OCI-LY7 (cell line): ENCODE measurements around the gene SLC30A2. TPM values are rescaled to one million over a fixed set of nuclear protein-coding genes. Genes with fewer than 3 reads are reported as not detected.

Experiments
- BruUV-seq: library from RNA; stranded (reverse); fragments of 400-500 nt; replicated peaks from 2 replicates; lab custom pipeline; 2021; lab: Mats Ljungman, UMichigan
- CTCF ChIA-PET: fragments of 300-600 bp; sonication (Branson Sonifier 250); formaldehyde crosslinking; loops from one replicate; lab custom pipeline; 2022; ENCODE audit warnings: antibody characterized with exemption; ENCODE audit not compliant: unreplicated experiment; lab: Charles Lee
- POLR2A ChIA-PET: fragments of 300-600 bp; sonication (Branson Sonifier 250); formaldehyde crosslinking; loops from one replicate; lab custom pipeline; 2022; ENCODE audit warnings: antibody characterized with exemption; lab: Charles Lee
- DNase-seq: peaks from one replicate; pipeline ENCODE4 v3.0.0-alpha.2; 2015; ENCODE audit warnings: low spot score
- H2AFZ ChIP-seq: fragments of 200-600 bp; sonication (generic), shearing (Covaris generic); 2 replicates; pipeline ENCODE4 v1.6.1; 2014; ENCODE audit warnings: mild to moderate bottlenecking, antibody characterized with exemption, low read length, moderate library complexity
- H3K27ac ChIP-seq: fragments of 200-600 bp; sonication (generic); 2 replicates; pipeline ENCODE4 v1.5.1; 2014; ENCODE audit warnings: mixed run types, low read depth, mild to moderate bottlenecking, moderate library complexity, low read length, inconsistent platforms; ENCODE audit not compliant: poor library complexity, severe bottlenecking
- H3K36me3 ChIP-seq: fragments of 200-600 bp; sonication (generic); 2 replicates; pipeline ENCODE4 v1.6.1; 2014; ENCODE audit warnings: mild to moderate bottlenecking, antibody characterized with exemption, low read length, moderate library complexity, mixed read lengths; ENCODE audit not compliant: insufficient read depth
- H3K4me1 ChIP-seq: fragments of 200-600 bp; sonication (generic); 2 replicates; pipeline ENCODE4 v1.5.1; 2014; ENCODE audit warnings: mild to moderate bottlenecking, low read length; ENCODE audit not compliant: insufficient read depth, poor library complexity, severe bottlenecking
- H3K4me2 ChIP-seq: fragments of 200-600 bp; sonication (generic); 2 replicates; pipeline ENCODE4 v1.6.1; 2014; ENCODE audit warnings: mild to moderate bottlenecking, low read length
- H3K4me3 ChIP-seq: fragments of 200-600 bp; sonication (generic); 2 replicates; pipeline ENCODE4 v1.5.1; 2014; ENCODE audit warnings: mild to moderate bottlenecking, low read depth, low read length; ENCODE audit not compliant: poor library complexity, severe bottlenecking
- H3K79me2 ChIP-seq: fragments of 200-600 bp; sonication (generic); 2 replicates; pipeline ENCODE4 v1.6.1; 2016; ENCODE audit warnings: low read depth, mild to moderate bottlenecking, low read length, moderate library complexity, mixed read lengths; ENCODE audit not compliant: insufficient read depth
- H3K9me2 ChIP-seq: fragments of 200-600 bp; sonication (generic); 2 replicates; pipeline ENCODE4 v1.6.1; 2016; ENCODE audit warnings: mild to moderate bottlenecking, low read length, mixed read lengths; ENCODE audit not compliant: insufficient read depth
- H3K9me3 ChIP-seq: fragments of 200-600 bp; sonication (generic); 2 replicates; pipeline ENCODE4 v1.6.1; 2014; ENCODE audit warnings: mild to moderate bottlenecking, mixed run types, low read length, mixed read lengths
- H4K20me1 ChIP-seq: fragments of 200-600 bp; sonication (generic); 2 replicates; pipeline ENCODE4 v1.6.1; 2014; ENCODE audit warnings: mild to moderate bottlenecking, antibody characterized with exemption, low read length, moderate library complexity, mixed read lengths; ENCODE audit not compliant: insufficient read depth
- EZH2phosphoT487 ChIP-seq: fragments of 200-600 bp; sonication (generic); IDR thresholded peaks from 2 replicates; pipeline ENCODE4 v1.6.1; 2018; ENCODE audit warnings: low read depth, borderline replicate concordance, mild to moderate bottlenecking, mixed run types, antibody characterized with exemption, low read length, moderate library complexity, mixed read lengths
- intact Hi-C: fragments of 100-400 bp; cut with micrococcal nuclease; formaldehyde crosslinking; loops from one replicate; pipeline ENCODE4 v1.10.0; 2022; ENCODE audit not compliant: unreplicated experiment
- total RNA-seq, 2 experiments: library from RNA; depleted of rRNA in 1 of 2; stranded (reverse); fragments of >200 nt in 1 of 2; shearing (Covaris generic) in 1 of 2; gene quantifications; 2 replicates each; pipeline ENCODE4 v1.2.3, GENCODE V29; 2014 to 2022
- TF ChIP-seq, protein P1 (sequence below): fragments of 200-600 bp; sonication (generic); conservative IDR thresholded peaks from 2 replicates; pipeline ENCODE4 v1.5.1; 2014; ENCODE audit warnings: mild to moderate bottlenecking, antibody characterized with exemption, low read length, moderate library complexity, mixed read lengths

The SLC30A2 gene
- total RNA-seq, 2 experiments from 2014 or later, result not detected

DNA sequence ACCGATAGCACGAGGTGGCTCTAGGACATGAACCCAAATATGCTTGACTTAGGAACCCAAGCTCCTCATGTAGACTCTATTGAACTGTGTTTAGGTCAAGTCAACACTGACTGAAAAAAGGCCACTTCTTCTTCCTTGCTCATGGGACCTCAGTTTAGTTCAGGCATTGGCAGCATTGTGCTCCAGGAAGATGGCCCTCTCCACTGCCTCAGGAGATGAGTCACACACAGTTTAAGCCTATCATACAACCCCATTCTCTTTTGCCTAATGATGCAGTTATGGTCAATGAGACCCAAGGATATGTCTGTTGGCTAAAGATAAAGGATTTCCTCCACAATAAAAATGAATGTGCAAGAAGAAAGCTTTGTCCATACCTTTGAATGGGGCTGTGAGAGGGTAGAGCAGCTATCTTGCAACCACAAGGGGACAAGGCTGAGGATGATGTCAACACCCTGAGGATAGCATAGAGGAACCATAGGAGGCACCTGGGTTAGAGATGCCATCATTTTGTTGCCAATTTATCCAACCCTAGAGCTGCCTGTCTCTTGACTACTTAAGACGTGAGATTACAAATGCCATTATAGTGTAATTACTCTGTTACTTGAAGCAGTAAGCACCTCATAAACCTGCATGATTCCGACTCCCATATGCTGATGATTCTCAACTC lies 24.5 kb upstream of the SLC30A2 start:
- H4K20me1 ChIP-seq, result no peaks in the 10 kb centered on the region
- H3K4me1 ChIP-seq, result no peaks in the 10 kb centered on the region
- ChIA-PET POLR2A (interaction anchor here (0.5 to 0.6 kb wide), 3 partner anchors 23 to 1751 kb away, joined by 3 to 4 read pairs (median 4); partner anchors contain the start of gene GRHL3), CTCF (no interaction called here)
- no peak for TF ChIP-seq EZH2phosphoT487
- TF ChIP-seq, protein P1, sequence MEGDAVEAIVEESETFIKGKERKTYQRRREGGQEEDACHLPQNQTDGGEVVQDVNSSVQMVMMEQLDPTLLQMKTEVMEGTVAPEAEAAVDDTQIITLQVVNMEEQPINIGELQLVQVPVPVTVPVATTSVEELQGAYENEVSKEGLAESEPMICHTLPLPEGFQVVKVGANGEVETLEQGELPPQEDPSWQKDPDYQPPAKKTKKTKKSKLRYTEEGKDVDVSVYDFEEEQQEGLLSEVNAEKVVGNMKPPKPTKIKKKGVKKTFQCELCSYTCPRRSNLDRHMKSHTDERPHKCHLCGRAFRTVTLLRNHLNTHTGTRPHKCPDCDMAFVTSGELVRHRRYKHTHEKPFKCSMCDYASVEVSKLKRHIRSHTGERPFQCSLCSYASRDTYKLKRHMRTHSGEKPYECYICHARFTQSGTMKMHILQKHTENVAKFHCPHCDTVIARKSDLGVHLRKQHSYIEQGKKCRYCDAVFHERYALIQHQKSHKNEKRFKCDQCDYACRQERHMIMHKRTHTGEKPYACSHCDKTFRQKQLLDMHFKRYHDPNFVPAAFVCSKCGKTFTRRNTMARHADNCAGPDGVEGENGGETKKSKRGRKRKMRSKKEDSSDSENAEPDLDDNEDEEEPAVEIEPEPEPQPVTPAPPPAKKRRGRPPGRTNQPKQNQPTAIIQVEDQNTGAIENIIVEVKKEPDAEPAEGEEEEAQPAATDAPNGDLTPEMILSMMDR, result no peak
- no peak overlapping the region for H3K4me3 ChIP-seq
- intact Hi-C loops, result no loop called here
- BruUV-seq, result no TSS peak
- H3K9me2 ChIP-seq, result no peaks in the 10 kb centered on the region
- no peak overlapping the region for H2AFZ ChIP-seq
- no peak overlapping the region for H3K27ac ChIP-seq
- H3K9me3 ChIP-seq, result no peaks in the 10 kb centered on the region
- no peaks in the 10 kb centered on the region for H3K79me2 ChIP-seq
- H3K36me3 ChIP-seq, result no peaks in the 10 kb centered on the region
- H3K4me2 ChIP-seq, result no peak overlapping the region
- DNase-seq, result no peak

DNA sequence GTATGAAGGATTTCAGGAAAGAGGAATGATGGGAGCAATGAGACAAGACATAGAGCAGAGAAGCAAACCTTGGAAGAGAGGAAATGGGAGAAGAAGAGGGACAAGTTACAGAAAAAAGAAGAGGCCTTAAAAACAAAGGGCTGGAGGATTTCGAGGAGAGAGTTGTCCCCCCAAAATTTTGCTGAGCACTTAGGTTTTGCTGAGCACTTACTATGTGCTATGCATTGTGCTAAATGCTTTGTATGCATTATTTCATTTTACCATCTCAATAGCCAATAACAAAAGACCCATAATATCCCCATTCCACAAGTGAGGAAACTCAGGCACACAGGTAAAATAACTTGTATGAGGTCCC lies 24.0 kb upstream of the SLC30A2 start:
- Histone ChIP-seq H3K9me3 (no peaks in the 10 kb centered on the region), H4K20me1 (no peaks in the 10 kb centered on the region), H3K36me3 (no peaks in the 10 kb centered on the region), H3K9me2 (no peaks in the 10 kb centered on the region), H3K4me2 (no peak overlapping the region), H3K4me3 (no peak overlapping the region), H3K27ac (no peak overlapping the region), H3K79me2 (no peaks in the 10 kb centered on the region), H2AFZ (no peak overlapping the region), H3K4me1 (no peaks in the 10 kb centered on the region)
- ChIA-PET POLR2A (no interaction called here), CTCF (no interaction called here)
- no TSS peak for BruUV-seq
- TF ChIP-seq, protein P1, result no peak
- no peak for TF ChIP-seq EZH2phosphoT487
- DNase-seq, result no peak
- intact Hi-C loops, result no loop called here

GRCh38 chr1:26067432-26067911 lies 21.6 kb upstream of the SLC30A2 start, which contains the start of gene TRIM63:
Gene TRIM63, minus strand, starts transcription at chr1:26067630. Its CDS starts 136 bp downstream, at chr1:26067494.
- no peak within 1 kb of the TSS for H3K4me2 ChIP-seq

More at GRCh38 chr1:26067432-26067911, 21.6 kb upstream of the SLC30A2 start, which contains the start of gene TRIM63:
- ChIA-PET CTCF (no interaction called here), POLR2A (no interaction called here)
- no peak for DNase-seq
- intact Hi-C loops, result no loop called here
- TF ChIP-seq, protein P1, result no peak
- TF ChIP-seq EZH2phosphoT487, result no peak
- H3K79me2 ChIP-seq, result no peaks in the 10 kb centered on the region
- H3K36me3 ChIP-seq, result no peaks in the 10 kb centered on the region
- no peak within 1 kb of the TSS for H3K27ac ChIP-seq
- BruUV-seq, result no TSS peak
- H3K9me3 ChIP-seq, result no peaks in the 10 kb centered on the region
- H3K4me3 ChIP-seq, result no peak within 1 kb of the TSS
- H2AFZ ChIP-seq, result no peak within 1 kb of the TSS
- H3K4me1 ChIP-seq, result no peaks in the 10 kb centered on the region
- H3K9me2 ChIP-seq, result no peaks in the 10 kb centered on the region
- no peaks in the 10 kb centered on the region for H4K20me1 ChIP-seq
